NCI-H2029 treated with DMSO at 0.1 percent for 48 hours (cell line): ENCODE data around the gene JAM3.

Experiments used
- DNase-seq: peaks from one replicate; lab custom pipeline; 2025; lab: John Stamatoyannopoulos, UW

The JAM3 gene

GRCh38 chr11:134068829-134069425 lies at the start of gene JAM3:
TSS of gene JAM3 (plus strand) at chr11:134069072. CDS start at chr11:134069084, 12 bp downstream.
- peak; percentile 64 for DNase-seq

GRCh38 chr11:134019500-134019899 lies 49.4 kb upstream of the JAM3 start:
- peak; percentile 15 for DNase-seq

DNA sequence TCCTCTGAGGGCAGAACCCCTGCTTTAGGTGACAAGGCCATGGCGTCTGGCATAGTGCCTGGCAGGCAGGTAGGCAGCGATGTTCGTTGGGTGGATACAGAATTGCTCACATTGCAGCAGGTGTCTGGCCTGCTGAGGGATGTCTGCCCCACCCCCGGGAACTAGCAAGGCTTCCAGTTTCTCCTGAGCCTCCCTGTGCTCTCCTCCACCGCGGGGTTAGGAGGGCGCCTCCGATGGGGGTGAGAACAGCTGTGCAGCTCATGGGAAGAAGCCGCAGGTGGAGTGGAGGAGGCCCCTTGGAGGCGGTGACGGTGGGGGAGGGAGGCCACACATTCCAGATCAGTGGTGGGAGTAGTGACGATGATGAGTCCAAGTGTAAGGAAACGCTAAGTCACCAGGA lies 48.3 kb upstream of the JAM3 start:
- no peak for DNase-seq

DNA sequence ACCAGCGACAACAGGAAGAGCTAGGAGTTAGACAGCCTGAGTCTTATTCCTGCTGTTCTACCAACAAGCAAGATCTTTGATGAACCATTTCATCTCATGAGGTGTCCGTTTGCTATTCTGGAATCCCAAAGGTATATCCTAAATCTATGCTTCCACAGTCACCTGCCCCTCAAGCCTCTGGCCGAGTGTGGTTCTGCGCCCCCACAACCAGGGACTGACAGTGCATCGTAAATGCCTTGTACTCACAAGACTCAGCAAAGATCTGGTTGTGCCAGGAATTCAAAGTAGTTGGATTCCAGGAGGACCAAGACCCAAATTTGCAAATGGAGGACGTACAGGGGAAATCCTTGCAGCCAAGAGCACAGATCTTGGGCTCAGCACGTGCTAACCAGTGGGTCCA lies 47.5 kb upstream of the JAM3 start:
- DNase-seq = no peak

GRCh38 chr11:134022748-134023147 lies 46.1 kb upstream of the JAM3 start:
- peak; percentile 22 for DNase-seq

- DNase-seq = no peak
Observed at GRCh38 chr11:134024420-134025081, 44.3 kb upstream of the JAM3 start.

DNA sequence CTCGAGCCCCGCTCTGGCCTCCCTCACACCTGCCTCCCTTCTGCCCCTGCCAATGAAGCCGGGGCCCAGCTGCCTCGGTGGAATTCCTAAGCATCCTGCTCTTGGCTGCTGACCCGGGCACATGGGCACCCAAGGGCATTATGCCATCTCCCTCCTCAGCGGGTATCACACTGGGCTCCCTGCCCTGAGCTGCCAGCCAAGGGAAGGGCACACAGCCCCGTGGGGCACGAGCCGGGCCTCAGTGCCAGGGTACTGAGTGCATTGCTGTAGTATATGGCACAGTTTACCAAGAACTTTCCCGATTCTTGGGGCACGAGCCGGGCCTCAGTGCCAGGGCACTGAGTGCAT lies 43.8 kb upstream of the JAM3 start:
- no peak for DNase-seq

GRCh38 chr11:134026655-134027343 lies 42.1 kb upstream of the JAM3 start:
- DNase-seq = no peak

DNA sequence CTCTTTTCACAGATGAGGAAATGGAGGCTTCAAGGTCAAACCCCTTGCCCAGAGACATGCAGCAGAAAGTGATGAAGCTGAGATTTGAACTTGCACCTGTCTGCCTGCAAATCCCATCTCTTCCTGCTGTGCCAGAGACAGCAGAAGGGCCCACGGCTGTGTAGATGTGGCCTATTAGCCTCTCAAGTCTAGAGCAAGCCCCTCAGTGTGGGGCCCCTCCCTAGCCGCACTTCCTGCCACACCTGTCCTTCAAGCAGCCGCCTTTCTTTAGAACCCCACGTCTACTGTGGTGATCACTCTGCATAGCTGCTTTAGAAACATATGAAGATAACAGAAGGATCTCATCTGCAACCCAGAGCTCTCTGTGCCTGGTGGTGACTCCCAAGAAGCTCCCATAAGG lies 41.2 kb upstream of the JAM3 start:
- no peak for DNase-seq

DNA sequence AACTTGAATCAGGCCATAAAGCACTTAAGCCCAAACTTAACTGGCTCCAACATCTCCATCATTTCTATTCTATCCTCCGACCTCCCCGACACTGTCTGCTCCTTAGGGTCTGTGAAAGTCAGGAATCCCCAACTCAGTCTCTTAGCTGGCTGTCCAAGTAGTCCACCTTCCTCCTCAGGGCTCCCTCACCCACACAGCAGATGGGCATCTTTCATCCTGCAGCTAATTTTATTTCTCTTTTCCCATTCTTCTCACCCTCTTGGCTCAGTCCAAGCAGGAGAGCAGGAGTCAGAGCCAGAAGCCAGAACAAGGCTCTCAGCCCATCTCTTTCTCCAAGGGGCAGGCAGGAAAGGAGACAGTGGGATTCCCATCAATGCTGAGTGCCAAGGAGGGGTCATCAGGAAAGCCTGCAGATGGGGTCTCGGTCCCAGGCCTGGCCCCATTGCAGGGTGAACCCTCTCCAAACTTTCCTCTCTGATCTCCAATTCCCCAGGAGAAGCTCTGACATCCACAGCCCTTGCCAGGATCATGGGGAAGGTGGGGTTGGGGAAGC lies 40.4 kb upstream of the JAM3 start:
- DNase-seq = no peak

- no peak for DNase-seq
Observed at GRCh38 chr11:134030853-134031252, 38.0 kb upstream of the JAM3 start.

DNA sequence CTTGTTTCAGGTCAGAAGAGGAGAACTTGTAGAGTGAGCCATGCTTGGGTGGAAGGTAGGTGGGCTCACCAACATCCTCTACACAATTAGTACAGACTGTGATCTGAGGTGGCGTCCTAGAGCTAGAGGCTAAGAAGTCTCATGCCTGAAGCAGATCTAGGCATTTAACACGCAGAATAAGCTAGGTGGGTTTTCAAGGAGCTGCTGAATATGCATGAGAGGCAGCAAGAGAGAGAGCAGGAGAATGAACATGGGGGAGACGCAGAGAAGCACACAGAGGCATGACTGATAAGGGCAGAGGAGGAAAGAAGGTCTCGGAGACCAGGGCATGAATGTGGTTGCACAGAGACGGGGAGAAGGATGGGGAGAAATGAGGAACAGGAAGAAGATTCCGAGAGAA lies 36.8 kb upstream of the JAM3 start:
- no peak for DNase-seq

DNA sequence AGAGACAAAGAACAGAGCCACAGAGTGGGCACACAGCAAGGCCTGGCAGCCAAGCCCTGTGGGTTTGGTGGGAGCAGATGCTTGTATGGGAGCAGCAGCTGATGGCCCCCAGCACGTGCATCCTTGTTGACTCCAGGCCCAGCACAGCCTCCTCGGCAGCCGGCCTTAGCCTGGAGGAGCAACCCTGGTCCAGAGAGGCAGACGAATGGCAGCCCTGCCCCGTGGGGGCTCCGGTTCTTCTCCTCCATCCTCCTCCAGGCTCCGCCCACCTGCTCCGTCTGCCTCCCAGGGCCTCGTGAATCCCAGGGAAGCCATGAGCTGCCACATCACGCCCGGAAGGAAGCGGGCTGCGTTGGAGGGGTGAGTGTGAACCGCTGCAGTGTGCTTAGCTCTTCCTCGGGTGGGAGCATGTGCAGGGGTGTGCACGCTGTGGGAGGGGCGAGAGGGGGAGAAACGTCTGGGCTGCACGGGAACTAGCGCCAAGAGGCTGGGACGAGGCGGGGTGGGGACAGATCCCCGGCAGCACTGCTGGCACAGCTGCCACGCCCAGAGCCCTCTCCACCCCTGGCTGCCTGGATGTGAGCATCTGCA lies 36.3 kb upstream of the JAM3 start:
- no peak for DNase-seq

DNA sequence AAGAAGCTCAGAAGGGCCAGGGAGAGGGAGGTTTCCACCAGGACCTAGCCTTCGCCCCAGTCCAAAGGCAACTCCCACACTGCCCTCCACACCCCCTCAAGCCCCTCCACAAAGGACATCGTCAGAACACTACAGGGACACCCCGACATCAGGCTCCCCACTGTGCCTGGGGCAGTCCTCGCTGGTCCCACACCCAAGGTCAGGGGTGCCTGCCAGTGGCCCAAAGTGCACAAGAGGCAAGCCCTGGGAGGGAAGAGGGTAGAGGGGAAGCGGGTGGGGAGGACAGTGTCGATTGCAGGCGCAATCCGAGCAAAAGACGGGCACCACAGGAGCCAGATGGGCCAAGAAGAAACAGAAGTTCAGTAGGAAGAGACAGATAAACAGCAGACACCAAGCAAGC lies 35.6 kb upstream of the JAM3 start:
- DNase-seq = no peak

DNA sequence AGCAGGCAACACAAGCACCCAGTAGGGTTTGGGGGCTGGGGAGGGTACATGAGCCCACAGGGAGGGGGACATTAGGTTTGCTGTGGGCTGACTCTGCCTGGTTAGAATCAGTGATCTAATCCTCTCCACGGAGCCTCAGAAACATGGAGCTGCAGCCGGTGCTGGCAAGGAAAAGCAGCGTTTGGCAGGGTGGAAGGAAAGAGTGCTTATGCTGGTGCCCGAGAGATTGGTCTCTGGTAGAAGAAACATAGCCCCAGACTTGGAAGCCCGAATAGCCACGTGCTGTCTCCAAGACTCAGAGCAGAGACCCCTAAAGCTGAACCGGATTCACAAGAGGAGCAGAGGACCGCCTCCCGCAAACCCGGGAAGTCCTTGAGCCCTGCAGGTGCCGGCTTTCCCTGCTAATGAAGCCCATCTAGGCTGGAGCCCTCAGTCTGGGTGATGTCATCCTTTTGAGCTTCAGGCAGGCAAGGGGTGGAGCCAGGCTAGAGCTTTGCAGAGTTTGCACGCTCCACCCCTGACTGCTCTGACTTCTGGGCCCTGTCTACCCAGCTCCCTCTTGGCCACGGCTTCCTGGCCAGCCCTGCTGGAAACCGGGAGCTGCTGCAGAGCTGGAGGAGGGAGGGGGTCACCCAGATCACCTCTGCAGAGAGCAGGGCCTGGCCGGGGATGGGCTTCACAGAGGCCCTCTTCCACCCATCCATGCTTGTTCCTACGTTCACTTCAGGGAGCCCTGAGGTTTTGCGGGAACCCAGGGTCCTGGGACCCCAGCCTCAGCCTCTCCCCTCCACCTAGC lies 35.0 kb upstream of the JAM3 start:
- DNase-seq = peak; percentile 97

DNA sequence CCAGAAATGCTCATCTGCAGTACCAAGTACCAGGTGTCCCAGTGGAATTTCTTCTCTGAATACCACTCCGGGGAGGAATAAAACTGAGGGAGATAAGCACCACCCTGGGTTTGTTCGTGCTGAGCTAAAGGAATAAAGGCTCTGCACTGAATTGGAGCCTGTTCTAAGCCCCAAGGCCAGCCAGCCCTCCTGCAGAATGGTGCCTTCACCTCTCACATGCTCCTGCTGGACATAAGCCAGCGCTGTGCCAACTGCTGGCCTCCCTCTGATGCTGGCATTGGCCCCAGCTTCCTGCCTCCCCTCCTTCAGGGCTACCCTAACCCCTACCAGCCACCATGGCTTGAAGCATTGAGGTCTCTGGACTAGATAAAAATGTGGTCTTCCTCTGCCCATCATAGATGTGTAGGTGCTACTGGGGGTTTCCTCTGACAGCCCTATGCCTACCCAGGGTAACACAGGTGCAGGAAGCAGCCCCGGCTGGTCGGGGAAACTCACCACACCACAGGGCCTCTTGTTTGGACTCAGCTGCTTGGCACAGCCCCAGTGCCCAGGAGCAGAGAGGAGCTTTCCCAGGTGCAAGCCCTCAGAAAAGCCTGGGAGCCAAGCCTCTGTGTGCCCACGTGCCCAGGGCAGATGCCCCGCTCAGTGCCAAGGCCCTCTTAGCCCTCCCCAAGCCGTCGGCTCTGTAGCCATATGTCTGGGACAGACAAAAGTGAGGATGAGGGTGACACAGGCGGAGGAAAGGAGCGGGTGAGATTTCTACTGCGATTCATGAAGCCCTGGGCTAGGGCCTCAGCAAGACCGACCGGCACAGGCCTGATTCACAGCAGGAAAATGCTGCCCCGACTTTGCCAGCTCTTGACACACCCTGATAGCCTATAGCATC lies 34.1 kb upstream of the JAM3 start:
- DNase-seq = peak; percentile 92

DNA sequence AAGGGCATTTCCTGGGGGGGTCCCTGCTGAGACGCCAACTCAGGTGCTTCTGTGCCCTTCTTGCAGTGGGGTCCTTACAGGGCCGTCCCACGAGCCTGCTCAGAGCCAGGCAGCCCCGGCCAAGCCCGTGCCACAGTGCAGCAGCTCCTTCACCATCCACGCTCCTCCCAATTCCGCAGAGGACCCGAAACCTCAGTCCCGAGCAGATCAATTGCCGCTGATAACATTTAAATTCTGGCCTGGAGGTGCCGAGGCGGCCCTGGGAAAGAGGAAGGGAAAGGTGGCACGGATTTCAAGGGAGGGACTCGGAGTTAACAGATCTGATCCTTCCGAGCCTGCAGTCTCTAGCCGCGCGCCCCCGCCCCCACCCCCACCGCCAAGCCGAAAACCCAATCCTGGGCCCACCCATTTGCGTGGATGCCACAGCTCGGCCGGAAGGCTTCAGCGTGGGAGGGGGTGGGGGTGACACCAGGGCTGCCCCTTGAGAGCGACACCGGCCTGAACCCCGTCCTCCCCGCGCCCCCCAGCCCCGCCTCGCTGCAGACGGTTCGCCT lies 32.3 kb upstream of the JAM3 start:
- DNase-seq = no peak

- DNase-seq = peak; percentile 29
Observed at GRCh38 chr11:134037046-134037908, 31.6 kb upstream of the JAM3 start.

DNA sequence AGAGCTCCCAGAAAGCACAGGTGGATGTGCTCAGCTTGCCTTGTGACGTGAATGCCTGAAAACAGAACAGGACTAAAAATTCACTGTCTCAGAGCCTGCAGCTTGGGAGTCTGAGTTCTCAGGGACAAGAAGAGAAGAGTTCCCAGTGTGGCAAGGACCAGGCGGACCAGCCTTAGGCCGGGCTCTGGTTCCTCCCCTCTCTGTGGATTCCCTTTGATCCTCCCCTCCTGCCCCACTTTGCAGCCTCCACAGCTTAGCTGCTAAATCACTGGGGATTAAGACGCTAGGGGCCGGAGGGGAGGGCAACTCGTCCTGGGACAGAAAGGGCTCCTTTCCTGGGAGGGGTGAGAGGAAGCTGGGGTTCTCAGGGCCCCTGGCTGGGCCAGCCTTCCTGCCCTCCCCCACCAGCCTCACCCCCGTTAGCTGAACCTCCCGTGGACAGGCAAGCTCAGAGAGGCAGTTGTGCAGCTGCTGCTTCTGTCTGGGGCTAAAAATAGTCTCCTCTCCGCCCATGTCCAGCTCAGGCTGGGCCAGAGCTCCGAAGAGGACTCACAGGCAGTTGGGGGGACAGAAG lies 29.9 kb upstream of the JAM3 start:
- no peak for DNase-seq
